NCI-H345 treated with DMSO at 0.1 percent for 48 hours (cell line): ENCODE measurements around the gene MGST2.

Experiments
- DNase-seq: peaks from one replicate; lab custom pipeline; 2025; ENCODE audit not compliant: unreplicated experiment; lab: John Stamatoyannopoulos, UW

The MGST2 gene

GRCh38 chr4:139700568-139700967, 34.9 kb downstream of the MGST2 start:
- no peak for DNase-seq

GRCh38 chr4:139704915-139705485, 39.4 kb downstream of the MGST2 start:
- DNase-seq, result no peak

GRCh38 chr4:139709660-139710059, 44.0 kb downstream of the MGST2 start:
- DNase-seq, result no peak

- DNase-seq, result no peak
Measured at GRCh38 chr4:139710073-139710472, 44.5 kb downstream of the MGST2 start.

- no peak for DNase-seq
Measured at GRCh38 chr4:139711461-139711860, 45.8 kb downstream of the MGST2 start.

GRCh38 chr4:139712882-139713281, 47.3 kb downstream of the MGST2 start:
- DNase-seq, result no peak

GRCh38 chr4:139715746-139716391, 50.2 kb downstream of the MGST2 start:
- no peak for DNase-seq

GRCh38 chr4:139718358-139718757, 52.7 kb downstream of the MGST2 start:
- no peak for DNase-seq

- no peak for DNase-seq
Measured at GRCh38 chr4:139718833-139719232, 53.2 kb downstream of the MGST2 start.

GRCh38 chr4:139719381-139720101, 53.9 kb downstream of the MGST2 start:
- no peak for DNase-seq

GRCh38 chr4:139720806-139721205, 55.2 kb downstream of the MGST2 start:
- no peak for DNase-seq

- DNase-seq, result no peak
Measured at GRCh38 chr4:139721789-139722188, 56.2 kb downstream of the MGST2 start.

- DNase-seq, result no peak
Measured at GRCh38 chr4:139725236-139725635, 59.6 kb downstream of the MGST2 start.

GRCh38 chr4:139726615-139727014, 61.0 kb downstream of the MGST2 start:
- DNase-seq, result no peak

GRCh38 chr4:139728146-139728545, 62.5 kb downstream of the MGST2 start:
- DNase-seq, result no peak

GRCh38 chr4:139728840-139729239, 63.2 kb downstream of the MGST2 start:
- peak; percentile 85 for DNase-seq

- no peak for DNase-seq
Measured at GRCh38 chr4:139732991-139733570, 67.5 kb downstream of the MGST2 start.

- DNase-seq, result no peak
Measured at GRCh38 chr4:139734201-139734874, 68.7 kb downstream of the MGST2 start.

- peak; percentile 87 for DNase-seq
Measured at GRCh38 chr4:139734875-139735380, 69.3 kb downstream of the MGST2 start.

- no peak for DNase-seq
Measured at GRCh38 chr4:139735381-139736273, 70.0 kb downstream of the MGST2 start.
